Smooth muscle cell (in vitro differentiated cells): ENCODE measurements around the gene CAMK2A. TPM values are rescaled to one million over a fixed set of nuclear protein-coding genes. Genes with fewer than 3 reads are reported as not detected.

Experiments
- DNase-seq: peaks from one replicate; lab custom pipeline; 2025; ENCODE audit not compliant: unreplicated experiment; lab: John Stamatoyannopoulos, UW
- H2AFZ ChIP-seq: fragments of 200-600 bp; sonication (generic); 2 replicates; pipeline ENCODE4 v1.6.0; 2016; ENCODE audit warnings: antibody characterized with exemption, low read depth, mild to moderate bottlenecking
- H3F3A ChIP-seq: fragments of 200-600 bp; sonication (generic); 2 replicates; pipeline ENCODE4 v1.6.0; 2017; ENCODE audit warnings: antibody characterized with exemption, low read depth
- H3K27ac ChIP-seq: fragments of 200-600 bp; sonication (generic); 2 replicates; pipeline ENCODE4 v1.5.1; 2016; ENCODE audit warnings: low read depth, mild to moderate bottlenecking
- H3K27me3 ChIP-seq: fragments of 200-600 bp; sonication (generic); 2 replicates; pipeline ENCODE4 v1.6.1; 2016; ENCODE audit warnings: low read depth, mild to moderate bottlenecking
- H3K36me3 ChIP-seq: fragments of 200-600 bp; sonication (generic); 2 replicates; pipeline ENCODE4 v1.5.1; 2016; ENCODE audit warnings: low read depth
- H3K4me1 ChIP-seq: fragments of 200-600 bp; sonication (generic); 2 replicates; pipeline ENCODE4 v1.5.1; 2016; ENCODE audit warnings: low read depth
- H3K4me2 ChIP-seq: fragments of 200-600 bp; sonication (generic); 2 replicates; pipeline ENCODE4 v1.6.0; 2016; ENCODE audit warnings: mild to moderate bottlenecking
- H3K4me3 ChIP-seq: fragments of 200-600 bp; sonication (generic); 2 replicates; pipeline ENCODE4 v1.5.1; 2016; ENCODE audit warnings: mild to moderate bottlenecking
- H3K79me2 ChIP-seq: fragments of 200-600 bp; sonication (generic); 2 replicates; pipeline ENCODE4 v1.6.0; 2016; ENCODE audit warnings: low read depth, mild to moderate bottlenecking
- H3K9ac ChIP-seq: fragments of 200-600 bp; sonication (generic); 2 replicates; pipeline ENCODE4 v1.6.0; 2016; ENCODE audit warnings: low read depth
- H3K9me3 ChIP-seq: fragments of 200-600 bp; sonication (generic); replicated peaks from 2 replicates; pipeline ENCODE4 v1.5.1; 2016; ENCODE audit warnings: low read depth
- H4K20me1 ChIP-seq: fragments of 200-600 bp; sonication (generic); 2 replicates; pipeline ENCODE4 v1.6.0; 2016; ENCODE audit warnings: low read depth
- WGBS: methylation state at CpG from one replicate; pipeline ENCODE4 v1.1.7; 2016; ENCODE audit warnings: low lambda C conversion rate; 5-methylcytosine and 5-hydroxymethylcytosine counted together
- polyA plus RNA-seq: library from polyadenylated mRNA; unstranded; fragments of >200 nt; fragmentation: Nextera tagmentation; extraction: Ambion mirVana; gene quantifications from 2 replicates; pipeline ENCODE4 v1.2.1, GENCODE V29; 2016
- total RNA-seq: library from RNA; depleted of rRNA; stranded (reverse); fragments of >200 nt; gene quantifications from 2 replicates; pipeline ENCODE4 v1.2.3, GENCODE V29; 2014
- TF ChIP-seq, protein P1 (sequence below): fragments of 200-600 bp; sonication (generic); IDR thresholded peaks from 2 replicates; pipeline ENCODE4 v1.5.1; 2017; ENCODE audit warnings: borderline replicate concordance, mild to moderate bottlenecking, antibody characterized with exemption; ENCODE audit not compliant: insufficient read depth, poor library complexity, severe bottlenecking

The CAMK2A gene
- total and polyA plus RNA-seq, 2 experiments from 2014 or later: 0.83 to 1.6 TPM

DNA sequence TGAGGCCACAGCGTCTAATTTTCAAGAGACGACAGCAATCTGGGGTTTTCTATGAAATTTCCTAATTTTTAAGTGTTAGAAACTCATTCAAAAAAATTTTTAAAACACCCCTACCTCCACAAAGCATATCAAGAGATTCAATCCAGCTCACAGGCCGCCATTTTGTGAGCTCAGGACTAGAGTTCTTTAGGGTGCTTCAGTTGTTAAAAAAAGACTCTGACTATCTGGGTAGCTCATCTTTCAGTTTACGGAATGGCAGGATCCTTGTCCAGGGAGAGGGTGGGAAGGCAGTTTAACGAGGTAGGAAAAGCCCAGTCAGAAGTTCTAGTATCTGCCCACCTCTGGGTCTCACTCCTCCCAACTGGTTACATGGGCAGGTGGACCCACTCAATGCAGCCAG, 43.1 kb downstream of the CAMK2A start:
- Histone ChIP-seq H3K27me3 (no peaks in the 10 kb centered on the region), H3K9me3 (no peaks in the 10 kb centered on the region), H3K4me2 (no peak overlapping the region), H3K4me3 (no peak overlapping the region), H3F3A (no peaks in the 10 kb centered on the region), H3K4me1 (peaks cover 22% of the 10 kb centered on the region), H3K9ac (no peak overlapping the region), H2AFZ (no peak overlapping the region), H3K79me2 (no peaks in the 10 kb centered on the region), H3K27ac (no peak overlapping the region), H3K36me3 (no peaks in the 10 kb centered on the region), H4K20me1 (no peaks in the 10 kb centered on the region)
- no peak for DNase-seq
- WGBS: 80% methylated on average over 5 of the region's 5 CpGs
- TF ChIP-seq, protein P1, sequence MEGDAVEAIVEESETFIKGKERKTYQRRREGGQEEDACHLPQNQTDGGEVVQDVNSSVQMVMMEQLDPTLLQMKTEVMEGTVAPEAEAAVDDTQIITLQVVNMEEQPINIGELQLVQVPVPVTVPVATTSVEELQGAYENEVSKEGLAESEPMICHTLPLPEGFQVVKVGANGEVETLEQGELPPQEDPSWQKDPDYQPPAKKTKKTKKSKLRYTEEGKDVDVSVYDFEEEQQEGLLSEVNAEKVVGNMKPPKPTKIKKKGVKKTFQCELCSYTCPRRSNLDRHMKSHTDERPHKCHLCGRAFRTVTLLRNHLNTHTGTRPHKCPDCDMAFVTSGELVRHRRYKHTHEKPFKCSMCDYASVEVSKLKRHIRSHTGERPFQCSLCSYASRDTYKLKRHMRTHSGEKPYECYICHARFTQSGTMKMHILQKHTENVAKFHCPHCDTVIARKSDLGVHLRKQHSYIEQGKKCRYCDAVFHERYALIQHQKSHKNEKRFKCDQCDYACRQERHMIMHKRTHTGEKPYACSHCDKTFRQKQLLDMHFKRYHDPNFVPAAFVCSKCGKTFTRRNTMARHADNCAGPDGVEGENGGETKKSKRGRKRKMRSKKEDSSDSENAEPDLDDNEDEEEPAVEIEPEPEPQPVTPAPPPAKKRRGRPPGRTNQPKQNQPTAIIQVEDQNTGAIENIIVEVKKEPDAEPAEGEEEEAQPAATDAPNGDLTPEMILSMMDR: no peak

DNA sequence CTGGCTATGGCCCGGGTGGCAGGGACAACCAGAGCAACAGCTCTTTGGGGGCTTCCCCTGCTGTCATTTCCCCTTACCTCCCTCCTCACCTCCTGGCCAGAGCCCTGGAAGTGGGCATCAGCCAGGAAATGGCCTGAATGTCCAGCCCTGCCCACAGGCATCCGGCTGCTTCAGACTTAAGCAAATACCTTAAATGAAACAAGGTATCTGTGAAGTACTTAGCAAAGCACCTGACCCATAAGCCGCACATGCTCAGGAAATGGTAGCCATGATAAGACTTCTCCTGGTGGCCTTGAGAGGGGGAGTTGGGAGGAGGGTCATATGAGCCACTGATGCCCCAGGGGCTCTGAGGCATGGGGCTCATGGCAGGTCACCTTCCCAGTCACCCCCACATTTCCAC, 43.8 kb downstream of the CAMK2A start:
- Histone ChIP-seq H2AFZ (no peak overlapping the region), H3K4me1 (peaks cover 22% of the 10 kb centered on the region), H3K4me3 (no peak overlapping the region), H3K79me2 (no peaks in the 10 kb centered on the region), H4K20me1 (no peaks in the 10 kb centered on the region), H3K36me3 (no peaks in the 10 kb centered on the region), H3K9ac (no peak overlapping the region), H3K9me3 (no peaks in the 10 kb centered on the region), H3K27me3 (no peaks in the 10 kb centered on the region), H3F3A (no peaks in the 10 kb centered on the region), H3K27ac (no peak overlapping the region), H3K4me2 (peak overlapping the region; percentile 43)
- 71% methylated on average over 3 of the region's 3 CpGs for WGBS
- DNase-seq: no peak
- TF ChIP-seq, protein P1: no peak

DNA sequence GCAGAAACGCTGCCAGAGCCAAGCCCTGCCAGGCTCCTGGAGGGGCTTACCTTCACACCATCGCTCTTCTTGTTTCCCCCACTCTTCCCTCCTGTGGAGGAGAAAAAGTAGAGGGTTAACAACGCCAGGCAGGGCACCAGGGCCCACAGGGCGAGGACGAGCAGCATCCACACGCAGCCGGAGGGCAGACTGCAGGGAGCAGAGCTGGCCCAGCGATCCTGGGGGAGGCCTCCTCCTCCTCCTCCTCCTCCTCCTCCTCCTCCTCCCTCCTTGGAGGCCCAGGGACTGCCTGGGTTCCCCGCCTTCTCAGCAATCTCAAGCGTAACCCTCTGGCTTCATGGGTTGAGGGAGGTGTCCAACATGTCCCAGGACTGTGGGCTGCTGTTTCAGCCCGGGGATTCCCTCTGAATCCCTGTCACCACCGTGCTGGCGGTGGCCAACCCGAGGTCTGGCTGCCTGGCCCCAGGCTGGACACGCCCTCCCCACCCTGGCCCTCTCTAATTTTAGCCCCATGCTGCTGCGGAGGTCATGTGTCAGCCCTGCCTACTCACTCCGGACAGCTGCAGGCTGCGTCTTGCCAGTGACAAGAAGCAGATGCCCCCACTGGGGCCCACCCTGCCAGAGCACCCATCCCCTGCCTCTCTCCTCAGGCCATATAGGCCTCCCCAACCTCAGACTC, 44.3 kb downstream of the CAMK2A start:
- H3K4me1 ChIP-seq: peaks cover 22% of the 10 kb centered on the region
- TF ChIP-seq, protein P1: no peak
- DNase-seq: peak; percentile 54
- no peaks in the 10 kb centered on the region for H3F3A ChIP-seq
- no peaks in the 10 kb centered on the region for H3K79me2 ChIP-seq
- H3K36me3 ChIP-seq: no peaks in the 10 kb centered on the region
- H3K27me3 ChIP-seq: no peaks in the 10 kb centered on the region
- H3K4me2 ChIP-seq: peak overlapping the region; percentile 43
- no peak overlapping the region for H3K9ac ChIP-seq
- no peaks in the 10 kb centered on the region for H3K9me3 ChIP-seq
- H4K20me1 ChIP-seq: no peaks in the 10 kb centered on the region
- H3K4me3 ChIP-seq: no peak overlapping the region
- no peak overlapping the region for H2AFZ ChIP-seq
- WGBS: 42% methylated on average over 9 of the region's 18 CpGs
- no peak overlapping the region for H3K27ac ChIP-seq

DNA sequence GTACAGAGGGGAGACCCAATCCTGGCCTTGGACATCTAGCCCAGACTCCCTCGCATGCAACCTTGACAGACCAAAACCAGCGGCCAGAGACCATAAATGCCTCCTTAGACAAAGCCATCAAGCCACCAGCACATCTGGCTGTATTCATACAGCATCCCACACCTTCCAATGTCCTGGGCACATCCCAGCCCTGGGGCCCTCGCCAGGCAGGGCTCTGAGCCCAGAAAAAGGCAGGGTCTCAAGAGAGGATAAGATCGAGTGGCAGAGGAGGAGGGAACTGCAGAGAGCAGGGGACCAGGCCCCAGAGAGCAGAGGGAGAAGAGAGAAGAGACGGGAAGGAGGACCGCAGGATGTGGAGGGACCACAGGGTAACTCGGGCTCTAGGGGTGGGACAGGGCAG, 45.4 kb downstream of the CAMK2A start:
- no peaks in the 10 kb centered on the region for H3K36me3 ChIP-seq
- peaks cover 22% of the 10 kb centered on the region for H3K4me1 ChIP-seq
- TF ChIP-seq, protein P1: no peak
- H3K79me2 ChIP-seq: no peaks in the 10 kb centered on the region
- no peaks in the 10 kb centered on the region for H4K20me1 ChIP-seq
- H3K9me3 ChIP-seq: no peaks in the 10 kb centered on the region
- DNase-seq: no peak
- no peak overlapping the region for H2AFZ ChIP-seq
- H3F3A ChIP-seq: no peaks in the 10 kb centered on the region
- H3K27ac ChIP-seq: no peak overlapping the region
- 81% methylated on average over 7 of the region's 7 CpGs for WGBS
- H3K27me3 ChIP-seq: no peaks in the 10 kb centered on the region
- H3K4me2 ChIP-seq: no peak overlapping the region
- H3K9ac ChIP-seq: no peak overlapping the region
- no peak overlapping the region for H3K4me3 ChIP-seq
